H1 (cell line): Measurements from ENCODE around the gene VIPR2. TPM values are rescaled to one million over a fixed set of nuclear protein-coding genes. Genes with fewer than 3 reads are reported as not detected.

ENCODE experiments used
- CTCF ChIA-PET: fragments of 300-600 bp; sonication (Branson Sonifier 250); formaldehyde crosslinking; loops from one replicate; lab custom pipeline; 2021; ENCODE audit not compliant: partially characterized antibody; lab: Charles Lee
- POLR2A ChIA-PET: fragments of 300-600 bp; sonication (Branson Sonifier 250); formaldehyde crosslinking; loops from one replicate; lab custom pipeline; 2021; ENCODE audit warnings: inconsistent platforms; ENCODE audit not compliant: partially characterized antibody; lab: Charles Lee
- DNase-seq, 2 experiments: peaks; one replicate each; pipeline versions ENCODE4 v3.0.0 to v3.0.0-alpha.2; 2010 to 2022; ENCODE audit warnings: low spot score in 2 of 2, low read depth in 1 of 2, mixed read lengths in 1 of 2
- FAIRE-seq: peaks from 2 replicates; lab custom pipeline; 2011; peaks lifted over from hg19 to GRCh38; lab: Jason Lieb, UNC
- H2AFZ ChIP-seq: 2 replicates; pipeline ENCODE4 v1.8.1; 2012; ENCODE audit warnings: low read length, inconsistent platforms
- H2AK5ac ChIP-seq: 2 replicates; pipeline ENCODE4 v1.6.1; 2013; ENCODE audit warnings: low read depth, low read length
- H2BK120ac ChIP-seq: replicated peaks from 2 replicates; pipeline ENCODE3; 2013; ENCODE audit warnings: low read depth, low read length, inconsistent platforms
- H2BK12ac ChIP-seq: 2 replicates; pipeline ENCODE4 v1.6.1; 2013; ENCODE audit warnings: low read depth, low read length
- H2BK15ac ChIP-seq: 2 replicates; pipeline ENCODE4 v1.6.1; 2013; ENCODE audit warnings: low read length
- H2BK20ac ChIP-seq: 2 replicates; pipeline ENCODE4 v1.6.1; 2013; ENCODE audit warnings: low read length
- H2BK5ac ChIP-seq: 2 replicates; pipeline ENCODE4 v1.6.1; 2013; ENCODE audit warnings: low read depth, low read length
- H3K14ac ChIP-seq: 2 replicates; pipeline ENCODE4 v1.6.1; 2013; ENCODE audit warnings: inconsistent platforms; ENCODE audit not compliant: insufficient read length
- H3K18ac ChIP-seq: 2 replicates; pipeline ENCODE4 v1.6.1; 2013; ENCODE audit warnings: low read length; ENCODE audit errors: extremely low read depth
- H3K23ac ChIP-seq: 2 replicates; pipeline ENCODE4 v1.6.1; 2013; ENCODE audit warnings: inconsistent platforms; ENCODE audit not compliant: insufficient read length
- H3K23me2 ChIP-seq: 2 replicates; pipeline ENCODE4 v1.6.1; 2013; ENCODE audit warnings: low read depth, low read length
- H3K27ac ChIP-seq: 2 replicates; pipeline ENCODE4 v1.6.1; 2011; ENCODE audit warnings: low read depth, low read length, inconsistent platforms
- H3K27me3 ChIP-seq, 4 experiments: replicated peaks in 1 of 4; 1 replicate in 1 of 4; 2 replicates in 3 of 4; pipeline versions ENCODE4 v1.6.1 to v1.8.1; 2011 to 2013; ENCODE audit warnings: low read length in 3 of 4, mild to moderate bottlenecking in 3 of 4, inconsistent platforms in 2 of 4, mixed read lengths in 2 of 4, moderate library complexity in 1 of 4; ENCODE audit not compliant: control insufficient read depth in 3 of 4, insufficient read depth in 3 of 4; ENCODE audit errors: extremely low read depth in 1 of 4
- H3K36me3 ChIP-seq, 4 experiments: 2 replicates each; pipeline versions ENCODE4 v1.6.1 to v1.8.1; 2011 to 2013; ENCODE audit warnings: mild to moderate bottlenecking in 4 of 4, low read length in 3 of 4, moderate library complexity in 2 of 4, control low read depth in 1 of 4, inconsistent platforms in 1 of 4; ENCODE audit not compliant: insufficient read depth in 4 of 4, control insufficient read depth in 2 of 4
- H3K4ac ChIP-seq: replicated peaks from 2 replicates; pipeline ENCODE3; 2013; ENCODE audit warnings: low read length, low read depth, mixed read lengths, inconsistent platforms; ENCODE audit not compliant: insufficient read length
- H3K4me1 ChIP-seq, 4 experiments: replicated peaks in 1 of 4; 1 replicate in 1 of 4; 2 replicates in 3 of 4; pipeline versions ENCODE4 v1.6.1 to v1.8.1; 2011 to 2013; ENCODE audit warnings: low read length in 3 of 4, inconsistent platforms in 2 of 4, mixed read lengths in 1 of 4; ENCODE audit not compliant: insufficient read depth in 4 of 4, control insufficient read depth in 3 of 4
- H3K4me2 ChIP-seq, 2 experiments: 2 replicates each; pipeline versions ENCODE4 v1.6.1 to v1.8.1; 2011 to 2013; ENCODE audit warnings: low read depth in 2 of 2, low read length in 2 of 2, control low read depth in 1 of 2, inconsistent platforms in 1 of 2, mild to moderate bottlenecking in 1 of 2; ENCODE audit not compliant: insufficient read depth in 1 of 2
- H3K4me3 ChIP-seq, 4 experiments: fragments of 200-600, 300-600 bp in 1 of 4; sonication (generic), shearing (Covaris generic), sonication (Bioruptor Twin) in 1 of 4; 2 replicates each; pipeline versions ENCODE4 v1.5.1 to v1.8.1; 2011 to 2016; ENCODE audit warnings: low read length in 4 of 4, low read depth in 3 of 4, control low read depth in 2 of 4, inconsistent platforms in 2 of 4, mild to moderate bottlenecking in 2 of 4, mixed read lengths in 1 of 4, moderate library complexity in 1 of 4; ENCODE audit not compliant: insufficient read depth in 2 of 4; ENCODE audit errors: extremely low read depth in 1 of 4
- H3K56ac ChIP-seq: replicated peaks from 2 replicates; pipeline ENCODE3; 2013; ENCODE audit warnings: low read depth, mild to moderate bottlenecking, mixed read lengths, low read length, inconsistent platforms; ENCODE audit not compliant: insufficient read length
- H3K79me1 ChIP-seq: 2 replicates; pipeline ENCODE4 v1.6.1; 2013; ENCODE audit warnings: low read depth, low read length, control low read depth
- H3K79me2 ChIP-seq, 2 experiments: 2 replicates each; pipeline versions ENCODE4 v1.6.1 to v1.8.1; 2012 to 2013; ENCODE audit warnings: low read length in 2 of 2, mild to moderate bottlenecking in 2 of 2, inconsistent platforms in 1 of 2; ENCODE audit not compliant: insufficient read depth in 2 of 2, control insufficient read depth in 1 of 2
- H3K9ac ChIP-seq, 4 experiments: replicated peaks in 1 of 4; 1 replicate in 1 of 4; 2 replicates in 3 of 4; pipeline versions ENCODE4 v1.6.1 to v1.8.1; 2011 to 2013; ENCODE audit warnings: low read depth in 3 of 4, low read length in 3 of 4, control low read depth in 2 of 4, mild to moderate bottlenecking in 2 of 4, moderate library complexity in 2 of 4, inconsistent platforms in 1 of 4; ENCODE audit errors: extremely low read depth in 1 of 4
- H3K9me3 ChIP-seq, 2 experiments: 2 replicates each; pipeline versions ENCODE4 v1.6.1 to v1.8.1; 2012 to 2013; ENCODE audit warnings: mild to moderate bottlenecking in 2 of 2, moderate library complexity in 2 of 2, control low read depth in 1 of 2, inconsistent platforms in 1 of 2, low read depth in 1 of 2, low read length in 1 of 2, mixed read lengths in 1 of 2; ENCODE audit not compliant: insufficient read depth in 2 of 2
- H4K20me1 ChIP-seq, 2 experiments: replicated peaks in 1 of 2; 2 replicates each; pipeline versions ENCODE3 to v1.8.1; 2011 to 2013; ENCODE audit warnings: inconsistent platforms in 2 of 2, low read length in 2 of 2, mild to moderate bottlenecking in 1 of 2; ENCODE audit not compliant: insufficient read depth in 2 of 2, control insufficient read depth in 1 of 2
- H4K5ac ChIP-seq: 2 replicates; pipeline ENCODE4 v1.6.1; 2013; ENCODE audit warnings: low read length, low read depth, mixed read lengths, inconsistent platforms; ENCODE audit not compliant: insufficient read length
- H4K8ac ChIP-seq: 2 replicates; pipeline ENCODE4 v1.8.0; 2013; ENCODE audit warnings: mild to moderate bottlenecking, moderate library complexity, low read length, inconsistent platforms; ENCODE audit not compliant: insufficient read depth; ENCODE audit errors: extremely low read depth
- H4K91ac ChIP-seq: replicated peaks from 2 replicates; pipeline ENCODE3; 2013; ENCODE audit warnings: low read length, mixed read lengths, inconsistent platforms; ENCODE audit not compliant: insufficient read length
- BCL11A ChIP-seq, 2 experiments: IDR thresholded peaks; one replicate each; pipeline ENCODE4 v1.6.1; 2011; ENCODE audit warnings: low read depth in 2 of 2, low read length in 2 of 2, mild to moderate bottlenecking in 2 of 2
- CHD1 ChIP-seq: IDR thresholded peaks from 2 replicates; pipeline ENCODE4 v1.6.1; 2012; ENCODE audit warnings: low read depth, low read length, improper control_type of control experiment
- GTF2F1 ChIP-seq: IDR thresholded peaks from 2 replicates; pipeline ENCODE4 v1.6.1; 2012; ENCODE audit warnings: low read depth, low read length, improper control_type of control experiment, borderline replicate concordance
- PHF8 ChIP-seq: fragments of 200-600 bp; sonication (generic); conservative IDR thresholded peaks from 2 replicates; pipeline ENCODE4 v1.7.1; 2012; ENCODE audit warnings: low read depth, mild to moderate bottlenecking, inconsistent platforms, low read length, moderate library complexity
- SUZ12 ChIP-seq: fragments of 200-600 bp; sonication (generic); IDR thresholded peaks from 2 replicates; pipeline ENCODE4 v1.6.1; 2012; ENCODE audit warnings: mild to moderate bottlenecking, inconsistent platforms, low read length, moderate library complexity, mixed read lengths
- TAF1 ChIP-seq: IDR thresholded peaks from 2 replicates; pipeline ENCODE4 v1.6.1; 2011; ENCODE audit warnings: mild to moderate bottlenecking, low read depth, low read length
- WGBS, 2 experiments: shearing (Covaris generic) in 1 of 2; methylation state at CpG; one replicate each; pipeline versions ENCODE4 v1.1.6 to v1.1.7; 2013 to 2015; ENCODE audit warnings: low lambda C conversion rate in 2 of 2, mixed read lengths in 2 of 2, inconsistent platforms in 1 of 2, low coverage in 1 of 2, missing lambda C conversion rate in 1 of 2; ENCODE audit not compliant: insufficient replicate concordance in 2 of 2, insufficient coverage in 1 of 2, insufficient read length in 1 of 2; ENCODE audit errors: extremely low coverage in 1 of 2, missing lambda C conversion rate in 1 of 2; 5-methylcytosine and 5-hydroxymethylcytosine counted together
- polyA plus RNA-seq, 7 experiments: library from polyadenylated mRNA; depleted of rRNA in 3 of 7; stranded (reverse) in 5 of 7; unstranded in 2 of 7; fragments of >200 nt in 5 of 7; fragments of 200-250 nt in 2 of 7; gene quantifications; 1 replicate in 5 of 7; 2 replicates in 1 of 7; 4 replicates in 1 of 7; pipeline versions ENCODE4 v1.2.1 to v1.2.3, GENCODE V29; 2011 to 2013; ENCODE audit warnings: missing spikeins in 2 of 7, mixed read lengths in 2 of 7
- total RNA-seq: library from RNA; stranded (reverse); fragmentation: NEBNext Ultra II Directional; extraction: Animal tissue kit (Norgen Biotek cat#: 25700); gene quantifications from 2 replicates; pipeline ENCODE4 v1.2.1, GENCODE V29; 2021

VIPR2 gene
- total and polyA plus RNA-seq, 2 of the 8 experiments (the other 6 are each of a cell fraction or from before 2014, with no cell fraction given), result 2.4 to 6.3 TPM

- Histone ChIP-seq H4K8ac (no peak overlapping the region), H3K4me2 (no peak overlapping the region), H3K23ac (no peak overlapping the region), H3K9me3 (no peaks in the 10 kb centered on the region), H4K5ac (no peak overlapping the region), H3K79me2 (no peaks in the 10 kb centered on the region), H3K4me3 (no peak overlapping the region), H2BK20ac (no peak overlapping the region), H3K27me3 (peaks cover 0 to 3% (median 0%) of the 10 kb centered on the region in 4 experiments; a peak in 1 of 7 replicates), H3K14ac (no peak overlapping the region), H2AK5ac (no peak overlapping the region), H2BK5ac (no peak overlapping the region), H2BK15ac (no peak overlapping the region), H3K56ac (no peak overlapping the region), H3K79me1 (no peaks in the 10 kb centered on the region), H2AFZ (no peak overlapping the region), H3K4ac (no peak overlapping the region), H3K18ac (no peak overlapping the region), H3K27ac (no peak overlapping the region), H4K91ac (no peak overlapping the region), H3K36me3 (no peaks in the 10 kb centered on the region), H3K23me2 (no peaks in the 10 kb centered on the region), H2BK120ac (no peak overlapping the region), H3K4me1 (peaks cover 0 to 3% (median 0%) of the 10 kb centered on the region in 4 experiments; a peak in 1 of 7 replicates), H3K9ac (no peak overlapping the region), H2BK12ac (no peak overlapping the region), H4K20me1 (no peaks in the 10 kb centered on the region)
- WGBS, 2 experiments, result 93% methylated on average over 16 of the region's 18 CpGs; no CpG with 5 or more reads in 1 of the 2 experiments
- FAIRE-seq (no peak), DNase-seq (no peak)
- TF ChIP-seq PHF8 (no peak), GTF2F1 (no peak), SUZ12 (no peak), BCL11A (IDR thresholded peaks at IDR 0.05; ENCODE audit: low read depth in 2 of 2, low read length in 2 of 2) (no peak), TAF1 (no peak), CHD1 (no peak)
- ChIA-PET POLR2A (no interaction called here), CTCF (no interaction called here)
These were observed 139.0 kb downstream of the VIPR2 start for GRCh38 chr7:159005618-159006017.
